Measurements from ENCODE around the gene ZNF77.

- TF ChIP-seq CTCF (IDR thresholded peaks at IDR 0.05; ENCODE audit: low read length): no peak
- no peak for TF ChIP-seq EZH2 (IDR thresholded peaks at IDR 0.05; ENCODE audit: borderline replicate concordance, low read length)
Measured at GRCh38 chr19:2945575-2946184, 909 bp upstream of the ZNF77 start.

Measured in OCI-LY1 (cell line).